GM19372 (cell line): ENCODE results near the gene MPV17L2.

Source experiments
- ATAC-seq: cut with Tn5 transposase; IDR thresholded peaks from one replicate; pipeline ENCODE4 v1.9.1; 2021; ENCODE audit warnings: mild to moderate bottlenecking, low read depth, moderate library complexity; ENCODE audit not compliant: unreplicated experiment

MPV17L2 gene

DNA sequence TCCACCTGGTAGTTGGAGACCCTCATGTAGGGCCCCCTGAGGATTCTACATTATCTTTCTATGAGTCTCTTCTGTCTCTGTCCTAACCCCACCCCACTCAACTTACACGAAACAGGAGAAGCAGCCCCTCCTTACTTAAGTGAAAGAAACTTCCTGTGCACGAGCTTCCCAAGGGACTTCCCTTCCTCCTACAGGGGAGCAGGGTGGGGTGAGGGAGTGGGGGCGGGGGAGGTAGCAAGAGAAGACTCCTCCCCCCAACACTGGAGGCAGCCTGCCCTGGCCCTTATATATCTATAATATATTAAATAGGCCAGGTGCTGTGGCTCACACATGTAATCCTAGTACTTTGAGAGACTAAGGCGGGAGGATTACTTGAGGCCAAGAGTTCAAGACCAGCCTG is 38.8 kb downstream of the MPV17L2 start:
- no peak for ATAC-seq

DNA sequence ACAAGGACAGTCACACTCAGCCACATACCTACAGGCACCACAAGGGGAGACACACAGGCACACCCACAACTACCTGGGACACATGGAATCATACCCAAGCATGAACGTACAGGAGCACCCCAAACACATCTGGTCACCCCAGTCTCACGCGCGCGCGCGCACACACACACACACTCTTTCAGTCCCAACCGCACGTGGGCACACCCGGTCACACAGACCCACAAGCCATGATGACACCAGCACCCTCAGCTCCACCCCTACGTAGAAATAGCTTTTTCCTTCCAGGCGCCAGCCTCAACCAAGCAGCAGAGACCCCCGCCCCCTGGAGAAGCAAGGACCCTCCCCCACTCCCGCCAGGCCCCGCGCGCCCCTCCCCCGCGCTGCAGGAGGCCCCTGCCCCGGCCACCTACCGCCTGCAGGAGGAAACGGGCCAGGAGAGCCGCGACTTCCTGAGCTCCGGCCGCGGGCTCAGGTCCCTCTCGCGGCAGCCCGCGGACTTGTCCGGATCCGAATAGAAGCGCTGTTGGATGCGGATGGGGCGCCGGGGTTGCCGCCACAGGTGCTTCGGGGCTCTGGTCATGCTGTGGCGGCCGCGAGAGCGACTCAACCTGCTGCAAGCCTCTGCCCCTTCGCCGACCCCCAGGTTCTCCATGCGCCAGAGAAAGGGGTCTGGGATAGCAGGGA is 39.7 kb downstream of the MPV17L2 start:
- ATAC-seq = no peak

DNA sequence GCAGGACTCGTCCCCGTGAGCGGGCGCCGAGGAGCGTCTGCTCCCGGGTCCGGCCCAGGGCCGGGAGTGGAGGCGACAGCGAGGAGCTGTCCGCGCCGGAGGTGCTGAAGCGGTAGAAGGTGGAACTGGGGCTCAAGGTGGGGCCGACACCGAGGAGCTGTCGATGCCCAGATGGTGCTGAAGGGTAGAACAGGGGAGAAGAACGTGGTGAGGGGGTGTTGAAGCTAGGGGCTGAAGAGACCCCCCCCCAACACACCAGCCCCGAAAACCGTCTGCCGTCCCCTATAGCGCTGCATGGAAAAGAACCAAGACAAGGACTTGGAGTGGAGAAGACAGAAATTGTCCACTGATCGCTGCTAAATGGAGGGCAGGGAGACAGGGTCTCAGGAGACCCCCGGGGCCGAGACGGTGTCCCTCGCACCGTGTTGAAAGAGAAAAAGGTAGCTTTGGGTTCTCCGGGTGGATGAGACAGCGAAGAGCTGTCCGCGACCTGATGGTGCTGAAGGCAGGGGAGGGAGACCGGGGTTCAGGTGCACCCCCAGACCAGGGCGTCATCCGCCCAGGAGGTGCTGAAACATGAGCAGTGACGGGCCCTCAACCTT is 40.3 kb downstream of the MPV17L2 start:
- ATAC-seq = no peak

DNA sequence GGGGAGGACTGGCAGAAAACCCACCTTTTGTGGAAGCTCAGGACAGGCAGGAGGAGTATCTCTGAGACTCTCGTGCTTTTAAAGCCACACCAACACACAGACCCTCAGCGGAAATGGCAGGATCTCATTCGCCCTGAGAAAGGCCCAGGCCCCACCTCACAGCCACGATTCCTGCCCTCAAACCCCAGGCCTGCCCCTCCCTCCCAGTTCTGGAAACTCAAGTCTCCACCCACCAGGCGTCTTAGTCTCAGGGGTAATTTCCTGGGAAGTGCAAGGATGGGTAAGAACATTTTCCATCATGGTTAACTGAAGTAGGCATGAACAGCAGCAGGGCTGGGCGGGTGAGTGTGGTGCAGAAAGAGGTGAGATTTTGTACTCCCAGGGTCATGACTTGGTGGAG is 41.2 kb downstream of the MPV17L2 start:
- ATAC-seq = no peak

DNA sequence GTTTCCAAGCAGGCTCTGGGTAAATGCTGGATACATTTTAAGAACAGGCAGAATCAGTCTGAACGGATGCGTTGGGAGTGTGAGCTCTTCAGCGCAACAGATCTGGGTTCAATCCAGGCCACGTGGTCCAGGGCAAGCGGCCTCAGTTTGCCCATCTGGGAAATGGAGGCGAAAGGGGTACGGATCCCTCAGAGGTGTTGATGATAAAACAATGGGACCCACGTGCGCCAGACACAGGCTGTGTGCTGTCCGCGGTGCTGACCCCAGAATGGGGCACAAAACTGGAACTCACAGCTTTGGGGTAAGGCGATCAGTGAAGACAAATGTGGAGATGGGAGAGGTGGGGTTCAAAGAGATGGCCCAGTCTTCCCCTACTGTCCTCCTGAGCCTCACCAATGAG is 46.3 kb downstream of the MPV17L2 start:
- ATAC-seq = no peak

DNA sequence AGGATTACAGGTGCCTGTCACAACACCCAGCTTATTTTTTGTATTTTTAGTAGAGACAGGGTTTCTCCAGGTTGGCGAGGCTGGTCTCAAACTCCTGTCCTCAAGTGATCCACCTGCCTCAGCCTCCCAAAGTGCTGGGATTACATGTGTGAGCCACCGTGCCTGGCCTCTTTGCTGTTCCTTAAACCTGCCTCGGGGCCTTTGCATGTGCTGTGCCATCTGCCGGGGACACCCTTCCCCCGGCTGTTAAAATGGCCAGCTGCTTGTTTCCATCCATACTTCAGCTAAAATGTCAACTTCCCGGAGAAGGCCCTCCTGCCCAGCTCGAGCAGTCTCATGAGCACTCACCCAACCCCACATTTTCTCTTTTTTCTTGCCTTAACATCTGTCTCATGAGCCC is 52.3 kb downstream of the MPV17L2 start:
- ATAC-seq = no peak
